Cerebellar cortex (tissue), 1 donor: ENCODE data around the gene PRPF40B.

Source experiments
- DNase-seq: peaks from one replicate; pipeline ENCODE4 v3.0.0-alpha.2; 2015; ENCODE audit warnings: low spot score

Gene PRPF40B

DNA sequence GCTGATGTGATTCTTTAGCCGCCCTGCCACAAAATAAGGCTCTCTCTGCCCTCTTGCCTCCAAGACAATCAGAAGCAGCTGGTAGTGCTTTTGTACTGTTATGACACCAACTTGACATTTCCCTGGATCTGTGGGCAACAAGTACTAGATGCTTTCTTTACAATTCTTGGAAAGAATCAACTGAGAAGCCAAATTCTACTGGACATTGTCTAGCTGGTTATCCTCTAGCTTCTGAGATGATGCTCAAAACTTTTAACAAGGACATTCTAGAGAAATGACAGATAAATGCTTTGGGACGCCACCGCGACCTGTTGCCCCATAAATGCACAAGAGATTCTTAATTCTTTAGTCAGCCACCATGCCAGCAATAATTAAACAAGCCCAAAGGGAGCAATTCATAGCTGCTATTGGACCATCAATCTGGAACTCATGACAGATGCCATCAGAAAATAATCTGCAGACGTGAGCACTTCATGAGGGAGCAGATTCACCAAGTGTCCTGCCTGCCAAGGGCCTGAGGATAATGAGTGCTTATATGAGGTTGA is 61.0 kb downstream of the PRPF40B start:
- DNase-seq = no peak

DNA sequence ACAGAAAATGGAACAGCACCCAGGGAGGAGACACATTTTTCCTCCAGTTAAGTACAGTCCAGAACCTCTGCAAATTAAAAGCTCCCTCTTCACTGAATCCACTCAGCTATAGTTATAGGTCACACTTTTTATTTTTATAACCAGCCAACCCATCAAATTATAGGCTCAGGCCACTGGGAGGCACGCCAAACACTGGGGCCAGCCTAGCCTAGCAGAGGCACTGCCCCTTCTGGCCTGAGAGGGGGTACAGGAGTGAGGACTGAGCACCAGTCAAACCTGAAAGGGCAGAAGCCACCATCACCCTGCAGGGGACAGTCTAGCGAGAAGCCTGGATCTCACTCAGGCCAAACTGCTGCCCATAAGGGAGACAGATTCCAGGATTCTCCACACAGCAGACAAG is 64.6 kb downstream of the PRPF40B start:
- DNase-seq = no peak

DNA sequence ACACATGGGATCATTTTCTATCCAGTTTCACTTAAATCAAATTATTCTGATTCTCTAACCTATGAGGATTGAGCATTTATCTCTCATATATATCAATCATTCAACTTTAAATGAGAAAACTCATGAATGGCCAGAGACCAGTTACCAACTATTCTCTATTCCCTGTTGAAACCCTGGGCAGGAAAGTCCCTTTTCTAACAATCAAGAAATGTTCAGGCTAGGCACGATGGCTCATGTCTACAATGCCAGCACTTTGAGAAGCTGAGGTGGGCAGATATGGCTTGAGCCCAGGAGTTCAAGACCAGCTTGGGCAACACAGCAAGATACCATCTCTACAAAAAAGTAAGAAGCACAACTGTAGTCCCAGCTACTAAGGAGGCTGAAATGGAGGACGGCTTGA is 65.9 kb downstream of the PRPF40B start:
- no peak for DNase-seq

DNA sequence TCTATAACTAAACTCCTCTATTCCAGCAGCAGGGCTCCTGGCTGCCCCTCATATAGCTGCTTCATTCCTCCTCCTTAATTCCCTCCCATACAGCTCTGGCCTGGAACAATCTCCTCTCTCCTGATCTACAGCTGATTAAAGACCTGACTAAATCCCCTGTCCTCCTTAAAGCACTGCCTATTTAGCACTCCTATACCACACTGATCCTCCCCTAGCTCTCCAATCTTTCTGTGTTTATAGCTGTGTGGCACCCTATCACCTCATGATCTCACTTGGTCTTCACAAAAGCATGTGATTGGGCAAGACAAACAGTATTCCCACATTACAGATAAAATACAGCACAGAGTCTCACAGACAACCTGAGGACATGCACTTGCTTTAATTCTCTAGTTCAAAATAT is 66.4 kb downstream of the PRPF40B start:
- DNase-seq = no peak

DNA sequence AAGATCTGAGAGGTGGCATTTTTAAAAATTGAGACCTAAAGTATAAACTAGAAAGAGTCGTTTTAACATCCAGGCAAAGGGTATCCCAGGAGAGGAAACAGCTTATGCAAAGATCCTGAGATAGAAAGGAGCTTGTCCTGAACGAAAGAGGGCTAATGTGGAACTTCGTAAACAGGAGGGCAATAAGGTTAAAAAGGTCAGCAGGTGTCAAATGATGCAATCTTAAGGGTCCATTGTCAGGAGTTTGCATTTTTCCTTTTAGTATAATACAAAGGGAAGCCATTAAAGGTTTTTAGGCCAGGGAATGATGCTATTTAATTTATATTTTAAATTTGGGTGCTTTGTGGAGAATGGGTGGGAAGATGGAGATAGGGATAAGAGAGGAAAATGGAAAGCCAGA is 69.5 kb downstream of the PRPF40B start:
- DNase-seq = no peak

DNA sequence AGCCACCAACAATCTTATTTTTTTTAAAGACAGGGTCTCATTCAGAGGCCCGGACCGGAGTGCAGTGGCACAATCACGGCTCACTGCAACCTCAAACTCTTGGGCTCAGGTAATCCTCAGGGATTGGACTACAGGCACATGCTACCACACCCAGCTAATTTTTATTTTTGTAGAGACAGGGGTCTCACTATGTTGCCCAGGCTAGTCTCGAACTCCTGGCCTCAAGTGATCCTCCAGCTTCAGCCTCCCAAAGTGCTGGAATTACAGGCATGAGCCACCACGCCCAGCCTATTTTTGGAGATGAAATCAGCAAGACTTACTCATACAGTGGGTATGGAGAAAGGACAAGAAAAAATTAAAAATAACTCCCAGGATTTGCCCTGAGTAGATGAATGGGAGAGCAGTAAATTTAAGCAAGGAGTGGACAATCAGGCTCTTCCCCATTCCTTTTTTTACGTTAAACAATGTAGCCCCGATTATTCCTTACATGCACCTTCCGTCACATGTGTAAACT is 70.6 kb downstream of the PRPF40B start:
- DNase-seq = no peak
